HepG2 (cell line): ENCODE data around the gene ARHGAP26. TPM values are rescaled to one million over a fixed set of nuclear protein-coding genes. Genes with fewer than 3 reads are reported as not detected.

Experiments
- ATF3 ChIP-seq: sonication (generic); formaldehyde crosslinking; IDR thresholded peaks from 2 replicates; pipeline ENCODE4 v1.4.0; 2020; ENCODE audit warnings: missing genetic modification reagents
- FOXK2 ChIP-seq: fragments of 450-650 bp; IDR thresholded peaks from 2 replicates; pipeline ENCODE4 v1.6.1; 2016
- FOXP4 ChIP-seq: sonication (generic); formaldehyde crosslinking; IDR thresholded peaks from 2 replicates; pipeline ENCODE4 v1.4.0; 2020; ENCODE audit warnings: missing genetic modification reagents
- HDAC6 ChIP-seq: fragments of 200-600 bp; sonication (generic); IDR thresholded peaks from 2 replicates; pipeline ENCODE4 v1.7.0; 2017; ENCODE audit warnings: mild to moderate bottlenecking, antibody characterized with exemption, low read length, low read depth
- KDM3A ChIP-seq: IDR thresholded peaks from 2 replicates; pipeline ENCODE4 v1.6.1; 2018; ENCODE audit warnings: low read depth, missing compliant biosample characterization
- MED1 ChIP-seq: sonication (generic); formaldehyde crosslinking; IDR thresholded peaks from 2 replicates; pipeline ENCODE4 v1.4.0; 2020; ENCODE audit warnings: missing genetic modification reagents
- MIER2 ChIP-seq: IDR thresholded peaks from 2 replicates; pipeline ENCODE4 v1.6.1; 2016; ENCODE audit warnings: missing biosample characterization, missing genetic modification reagents
- REST ChIP-seq, 2 experiments: IDR thresholded peaks; 2 replicates each; pipeline ENCODE4 v1.6.1; 2011 to 2012; ENCODE audit warnings: low read length in 2 of 2, borderline replicate concordance in 1 of 2, low read depth in 1 of 2, mild to moderate bottlenecking in 1 of 2, moderate library complexity in 1 of 2
- RXRB ChIP-seq: IDR thresholded peaks from 2 replicates; pipeline ENCODE4 v1.6.1; 2016; ENCODE audit warnings: borderline replicate concordance, missing genetic modification reagents, missing compliant biosample characterization
- TCF7L2 ChIP-seq: IDR thresholded peaks from 2 replicates; pipeline ENCODE4 v1.6.1; 2011; ENCODE audit warnings: mild to moderate bottlenecking, low read depth, low read length, moderate library complexity
- TEF ChIP-seq: sonication (generic); formaldehyde crosslinking; IDR thresholded peaks from 2 replicates; pipeline ENCODE4 v1.5.0; 2020; ENCODE audit warnings: missing genetic modification reagents
- ZBTB25 ChIP-seq: IDR thresholded peaks from 2 replicates; pipeline ENCODE4 v1.6.1; 2018; ENCODE audit warnings: missing genetic modification reagents
- ZNF501 ChIP-seq: sonication (generic); formaldehyde crosslinking; IDR thresholded peaks from 2 replicates; pipeline ENCODE4 v1.5.1; 2020; ENCODE audit warnings: mild to moderate bottlenecking, moderate library complexity, missing genetic modification reagents
- ZNF646 ChIP-seq: sonication (generic); formaldehyde crosslinking; IDR thresholded peaks from 2 replicates; pipeline ENCODE4 v1.9.0; 2021; ENCODE audit warnings: mild to moderate bottlenecking, missing genetic modification reagents
- polyA plus RNA-seq, 8 experiments: library from polyadenylated mRNA; depleted of rRNA in 3 of 8; stranded (reverse) in 7 of 8; unstranded in 1 of 8; fragments of >200 nt; fragmentation: Illumina TruSeq in 4 of 8; extraction: Trizol in 4 of 8; gene quantifications; 2 replicates each; pipeline versions ENCODE4 v1.2.1 to v1.2.3, GENCODE V29; 2011 to 2016; ENCODE audit warnings: low read depth in 4 of 8, missing spikeins in 1 of 8, mixed read lengths in 1 of 8; ENCODE audit not compliant: insufficient read depth in 1 of 8
- total RNA-seq, 5 experiments: library from RNA; depleted of rRNA; stranded (reverse); fragments of >200 nt; fragmentation: Illumina TruSeq; extraction: Trizol; gene quantifications; 2 replicates each; pipeline ENCODE4 v1.2.3, GENCODE V29; 2016; ENCODE audit warnings: low read depth in 1 of 5

Gene ARHGAP26
- total and polyA plus RNA-seq, 2 of the 13 experiments (the other 11 are each of a cell fraction or from before 2014, with no cell fraction given) = 9.6 to 18.2 TPM

- peak; percentile 95 for TF ChIP-seq TEF (CRISPR knock-in tag)
- TF ChIP-seq KDM3A (CRISPR knock-in tag) = 0 out of 2 replicates have a peak, but pooled peaks have one; percentile 47
- TF ChIP-seq ZNF646 (CRISPR knock-in tag) = peak; percentile 81; the same call in 1 of the 2 replicates
- no peak for TF ChIP-seq MIER2 (CRISPR knock-in tag)
- no peak for TF ChIP-seq HDAC6
- peak; percentile 61; the same call in 1 of the 2 replicates for TF ChIP-seq ATF3 (CRISPR knock-in tag)
- peak; percentile 69 for TF ChIP-seq MED1 (CRISPR knock-in tag)
- peak; percentile 92 for TF ChIP-seq RXRB
- peak; percentile 83 for TF ChIP-seq TCF7L2
- TF ChIP-seq FOXP4 (CRISPR knock-in tag) = peak; percentile 84
- no peak for TF ChIP-seq ZNF501 (CRISPR knock-in tag)
- TF ChIP-seq FOXK2 = peak; percentile 37; the same call in 1 of the 2 replicates
- TF ChIP-seq REST (IDR thresholded peaks at IDR 0.05; ENCODE audit: borderline replicate concordance in 1 of 2, low read depth in 1 of 2, low read length in 2 of 2) = peak in 1 of 2 experiments; percentile 75; a peak in 2 of 4 replicates
- 0 out of 2 replicates have a peak, but pooled peaks have one; percentile 27 for TF ChIP-seq ZBTB25 (CRISPR knock-in tag)
These were observed 152.2 kb downstream of the ARHGAP26 start (continued) for GRCh38 chr5:142922223-142922952.
